ENCODE results near the gene TAF4B.
"Not testable (repeated sequence)": the region's sequence is repeated elsewhere in the genome, so short reads cannot be mapped to it uniquely, and the experiment has no call there.

Gene TAF4B

GRCh38 chr18:26301681-26302080 is 75.4 kb downstream of the TAF4B start:
- Histone ChIP-seq H3K27me3 (ENCODE audit: insufficient read depth, poor library complexity, severe bottlenecking) (no peaks in the 10 kb centered on the region), H3K9me3 (ENCODE audit: severe bottlenecking) (no peaks in the 10 kb centered on the region), H3K36me3 (ENCODE audit: low read depth) (no peaks in the 10 kb centered on the region), H3K27ac (ENCODE audit: poor library complexity, severe bottlenecking) (no peak overlapping the region), H3K4me1 (ENCODE audit: insufficient read depth, poor library complexity, severe bottlenecking) (no peaks in the 10 kb centered on the region), H3K4me3 (ENCODE audit: severe bottlenecking) (no peak overlapping the region)
- DNase-seq (ENCODE audit: low spot score), result no peak
- ATAC-seq (ENCODE audit: low read depth), result no peak
- TF ChIP-seq, protein P1, sequence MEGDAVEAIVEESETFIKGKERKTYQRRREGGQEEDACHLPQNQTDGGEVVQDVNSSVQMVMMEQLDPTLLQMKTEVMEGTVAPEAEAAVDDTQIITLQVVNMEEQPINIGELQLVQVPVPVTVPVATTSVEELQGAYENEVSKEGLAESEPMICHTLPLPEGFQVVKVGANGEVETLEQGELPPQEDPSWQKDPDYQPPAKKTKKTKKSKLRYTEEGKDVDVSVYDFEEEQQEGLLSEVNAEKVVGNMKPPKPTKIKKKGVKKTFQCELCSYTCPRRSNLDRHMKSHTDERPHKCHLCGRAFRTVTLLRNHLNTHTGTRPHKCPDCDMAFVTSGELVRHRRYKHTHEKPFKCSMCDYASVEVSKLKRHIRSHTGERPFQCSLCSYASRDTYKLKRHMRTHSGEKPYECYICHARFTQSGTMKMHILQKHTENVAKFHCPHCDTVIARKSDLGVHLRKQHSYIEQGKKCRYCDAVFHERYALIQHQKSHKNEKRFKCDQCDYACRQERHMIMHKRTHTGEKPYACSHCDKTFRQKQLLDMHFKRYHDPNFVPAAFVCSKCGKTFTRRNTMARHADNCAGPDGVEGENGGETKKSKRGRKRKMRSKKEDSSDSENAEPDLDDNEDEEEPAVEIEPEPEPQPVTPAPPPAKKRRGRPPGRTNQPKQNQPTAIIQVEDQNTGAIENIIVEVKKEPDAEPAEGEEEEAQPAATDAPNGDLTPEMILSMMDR (IDR thresholded peaks at IDR 0.05; ENCODE audit: poor library complexity, severe bottlenecking), result no peak

- H3K27ac ChIP-seq (ENCODE audit: poor library complexity, severe bottlenecking); H3K4me1 ChIP-seq (ENCODE audit: insufficient read depth, poor library complexity, severe bottlenecking); H3K36me3 ChIP-seq (ENCODE audit: low read depth); H3K4me3 ChIP-seq (ENCODE audit: severe bottlenecking); ATAC-seq (ENCODE audit: low read depth); H3K27me3 ChIP-seq (ENCODE audit: insufficient read depth, poor library complexity, severe bottlenecking); H3K9me3 ChIP-seq (ENCODE audit: severe bottlenecking); DNase-seq (ENCODE audit: low spot score): not testable (repeated sequence)
Measured at GRCh38 chr18:26303222-26303621, 77.0 kb downstream of the TAF4B start.

DNA sequence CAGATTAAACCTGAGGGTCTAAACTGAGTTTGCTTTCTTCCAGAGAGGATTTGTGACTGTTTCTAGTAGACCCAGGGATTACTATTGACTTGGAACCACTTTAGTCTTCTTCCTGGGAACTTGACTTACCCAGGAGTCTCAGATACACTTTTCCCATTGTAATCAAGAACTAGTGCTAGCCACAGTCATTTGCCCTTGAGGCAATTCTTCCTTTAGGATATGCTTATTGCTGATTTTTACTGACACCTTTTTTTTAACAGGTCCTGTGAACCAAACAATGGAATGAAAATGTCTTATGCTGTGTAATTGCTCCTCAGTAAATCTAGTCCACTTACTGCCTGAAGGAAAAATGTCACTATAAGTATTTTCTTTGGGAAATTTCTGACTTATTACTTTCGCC is 78.3 kb downstream of the TAF4B start:
- TF ChIP-seq, protein P1 (IDR thresholded peaks at IDR 0.05; ENCODE audit: poor library complexity, severe bottlenecking), result no peak
- H3K27me3 ChIP-seq (ENCODE audit: insufficient read depth, poor library complexity, severe bottlenecking), result no peaks in the 10 kb centered on the region
- H3K9me3 ChIP-seq (ENCODE audit: severe bottlenecking), result no peaks in the 10 kb centered on the region
- no peak overlapping the region for H3K27ac ChIP-seq (ENCODE audit: poor library complexity, severe bottlenecking)
- ATAC-seq (ENCODE audit: low read depth), result no peak
- H3K4me3 ChIP-seq (ENCODE audit: severe bottlenecking), result no peak overlapping the region
- peaks cover 4% of the 10 kb centered on the region for H3K4me1 ChIP-seq (ENCODE audit: insufficient read depth, poor library complexity, severe bottlenecking)
- no peaks in the 10 kb centered on the region for H3K36me3 ChIP-seq (ENCODE audit: low read depth)
- no peak for DNase-seq (ENCODE audit: low spot score)

GRCh38 chr18:26307161-26307773 is 81.0 kb downstream of the TAF4B start:
- Histone ChIP-seq H3K27me3 (ENCODE audit: insufficient read depth, poor library complexity, severe bottlenecking) (no peaks in the 10 kb centered on the region), H3K36me3 (ENCODE audit: low read depth) (no peaks in the 10 kb centered on the region; the same call in 1 of the 2 replicates), H3K4me1 (ENCODE audit: insufficient read depth, poor library complexity, severe bottlenecking) (peaks cover 4% of the 10 kb centered on the region), H3K27ac (ENCODE audit: poor library complexity, severe bottlenecking) (no peak overlapping the region), H3K9me3 (ENCODE audit: severe bottlenecking) (peaks cover 3% of the 10 kb centered on the region), H3K4me3 (ENCODE audit: severe bottlenecking) (no peak overlapping the region)
- no peak for DNase-seq (ENCODE audit: low spot score)
- TF ChIP-seq, protein P1 (IDR thresholded peaks at IDR 0.05; ENCODE audit: poor library complexity, severe bottlenecking), result peak; percentile 87
- peak; percentile 69 for ATAC-seq (ENCODE audit: low read depth)

DNA sequence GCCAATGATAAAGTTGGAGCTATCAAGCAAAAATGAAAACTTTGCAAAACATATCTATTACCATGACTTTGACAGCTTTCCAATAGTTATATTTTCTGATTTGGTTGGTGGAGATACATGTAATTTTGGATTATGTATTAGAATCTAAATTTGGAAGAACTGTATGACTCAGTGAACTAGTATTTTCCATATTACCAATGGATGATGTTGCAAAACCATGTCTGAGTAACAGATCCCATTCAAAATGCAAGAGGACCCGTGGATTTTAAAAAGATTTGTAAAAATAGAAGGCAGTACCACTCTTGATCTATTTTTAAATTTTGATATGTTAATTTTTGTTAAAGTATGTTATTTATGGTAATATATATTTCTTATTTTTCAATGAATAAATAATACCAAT is 83.0 kb downstream of the TAF4B start:
- Histone ChIP-seq H3K27ac (ENCODE audit: poor library complexity, severe bottlenecking) (no peak overlapping the region), H3K4me1 (ENCODE audit: insufficient read depth, poor library complexity, severe bottlenecking) (peaks cover 4% of the 10 kb centered on the region), H3K27me3 (ENCODE audit: insufficient read depth, poor library complexity, severe bottlenecking) (no peaks in the 10 kb centered on the region), H3K9me3 (ENCODE audit: severe bottlenecking) (peaks cover 3% of the 10 kb centered on the region), H3K4me3 (ENCODE audit: severe bottlenecking) (no peak overlapping the region), H3K36me3 (ENCODE audit: low read depth) (no peaks in the 10 kb centered on the region; the same call in 1 of the 2 replicates)
- ATAC-seq (ENCODE audit: low read depth), result no peak
- TF ChIP-seq, protein P1 (IDR thresholded peaks at IDR 0.05; ENCODE audit: poor library complexity, severe bottlenecking), result no peak
- no peak for DNase-seq (ENCODE audit: low spot score)
